T47D (cell line): ENCODE results near the gene ARHGEF1.
"Not testable (repeated sequence)": the region's sequence is repeated elsewhere in the genome, so short reads cannot be mapped to it uniquely, and the experiment has no call there.

Experiments
- DNase-seq, 2 experiments: peaks; one replicate each; pipeline versions ENCODE4 v3.0.0 to v3.0.0-alpha.2; 2011 to 2012; ENCODE audit warnings: low read depth in 1 of 2, low spot score in 1 of 2
- JUND ChIP-seq: IDR thresholded peaks from 2 replicates; pipeline ENCODE4 v1.6.1; 2012; ENCODE audit warnings: low read depth
- in situ Hi-C: cut with HindIII; loops from 2 replicates; pipeline ENCODE4 v1.10.0; 2016; ENCODE audit warnings: low sequenced_read_pairs, low pct_unique_long_range_greater_than_20kb

The ARHGEF1 gene

GRCh38 chr19:41868989-41869300, 14.0 kb upstream of the ARHGEF1 start:
- in situ Hi-C loops, result no loop called here
- TF ChIP-seq JUND, result no peak
- DNase-seq, result no peak

DNA sequence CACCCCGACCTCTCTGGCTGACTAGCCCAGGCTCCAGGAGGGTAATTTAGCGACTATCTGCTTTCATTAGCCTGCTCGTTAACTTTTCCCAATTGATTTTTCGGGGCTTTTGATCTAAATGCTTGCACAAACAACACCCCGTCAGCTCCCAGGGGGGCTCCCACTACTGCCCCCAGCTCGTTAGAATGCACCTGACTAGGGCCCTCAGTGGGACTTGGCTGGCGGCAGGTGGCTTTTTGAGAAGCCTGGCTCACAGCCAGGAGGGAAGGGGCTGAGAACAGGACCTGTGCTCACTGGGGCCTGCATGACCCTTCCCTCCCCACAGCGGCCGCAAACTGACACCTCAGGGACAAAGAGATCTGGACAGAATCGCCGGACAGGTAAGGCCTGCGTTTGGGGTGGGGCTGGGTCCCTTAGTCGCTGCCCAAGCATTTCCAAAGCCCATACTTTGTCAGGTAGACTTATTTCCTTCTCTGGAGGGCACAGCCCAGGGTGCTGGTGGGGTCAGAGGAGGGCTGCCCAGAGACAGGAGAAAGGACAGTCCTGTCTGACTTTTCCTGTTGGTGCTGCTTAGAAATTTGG, 13.5 kb upstream of the ARHGEF1 start:
- no peak for TF ChIP-seq JUND
- DNase-seq, result no peak
- in situ Hi-C loops, result no loop called here

- no peak for TF ChIP-seq JUND
- no peak for DNase-seq
- in situ Hi-C loops, result no loop called here
Measured at GRCh38 chr19:41870401-41870873, 12.5 kb upstream of the ARHGEF1 start.

DNA sequence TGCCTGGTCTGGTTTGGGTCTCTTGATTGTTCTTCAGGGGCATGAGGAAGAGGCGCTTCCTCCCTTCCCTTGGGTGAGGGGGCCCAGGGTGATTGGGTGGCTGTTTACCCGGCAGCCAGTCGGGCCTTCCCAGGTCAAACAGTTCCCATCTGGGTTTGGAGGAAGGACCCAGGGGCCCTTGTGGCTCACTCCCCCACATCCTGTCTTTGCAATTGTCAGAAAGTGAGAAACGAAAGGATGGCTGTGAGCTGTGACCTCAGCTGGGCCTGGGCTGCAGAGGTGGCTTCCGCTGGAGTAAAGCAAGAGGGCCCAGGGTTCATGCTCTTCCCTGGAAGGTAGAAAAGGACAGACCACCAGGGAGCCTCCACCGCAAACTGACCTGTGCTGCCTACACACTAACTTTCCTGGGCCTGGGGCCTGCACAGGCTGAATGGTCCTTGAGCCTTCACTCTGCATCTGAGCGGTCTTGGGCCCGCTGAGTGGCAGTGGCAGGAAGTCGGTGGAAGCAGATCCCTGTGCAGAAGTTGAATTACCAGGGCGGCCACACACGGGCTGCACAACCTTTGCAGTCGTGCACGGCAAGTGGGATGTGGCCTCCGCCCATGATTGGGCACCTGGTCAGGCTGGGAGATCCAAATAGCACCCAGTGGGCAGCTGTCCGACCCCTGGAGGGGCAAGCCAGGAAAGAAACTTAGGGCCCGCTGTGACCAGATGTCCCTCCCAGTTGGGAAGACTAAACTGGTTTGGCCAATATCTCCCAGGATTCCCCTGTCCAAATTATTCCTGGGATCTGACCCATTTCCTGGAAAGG, 11.2 kb upstream of the ARHGEF1 start:
- in situ Hi-C loops, result no loop called here
- DNase-seq, result no peak
- no peak for TF ChIP-seq JUND

DNA sequence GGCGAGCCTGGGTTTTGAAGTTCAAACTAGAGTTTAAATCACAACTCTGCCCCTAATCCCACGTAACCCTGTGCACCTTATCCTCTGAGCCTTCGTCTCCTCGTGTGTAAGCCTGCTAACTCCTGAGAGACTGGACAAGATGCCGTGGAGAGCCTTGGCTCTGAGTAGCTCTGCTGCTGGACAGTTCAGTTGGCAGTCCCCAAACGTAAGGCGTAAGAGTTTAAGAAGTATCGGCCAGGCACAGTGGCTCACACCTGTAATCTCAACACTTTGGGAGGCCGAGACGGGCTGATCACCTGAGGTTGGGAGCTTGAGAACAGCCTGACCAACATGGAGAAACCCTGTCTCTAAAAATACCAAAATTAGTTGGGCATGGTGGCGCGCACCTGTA, 10.6 kb upstream of the ARHGEF1 start:
- TF ChIP-seq JUND, result no peak
- in situ Hi-C loops, result no loop called here
- DNase-seq, result no peak

DNA sequence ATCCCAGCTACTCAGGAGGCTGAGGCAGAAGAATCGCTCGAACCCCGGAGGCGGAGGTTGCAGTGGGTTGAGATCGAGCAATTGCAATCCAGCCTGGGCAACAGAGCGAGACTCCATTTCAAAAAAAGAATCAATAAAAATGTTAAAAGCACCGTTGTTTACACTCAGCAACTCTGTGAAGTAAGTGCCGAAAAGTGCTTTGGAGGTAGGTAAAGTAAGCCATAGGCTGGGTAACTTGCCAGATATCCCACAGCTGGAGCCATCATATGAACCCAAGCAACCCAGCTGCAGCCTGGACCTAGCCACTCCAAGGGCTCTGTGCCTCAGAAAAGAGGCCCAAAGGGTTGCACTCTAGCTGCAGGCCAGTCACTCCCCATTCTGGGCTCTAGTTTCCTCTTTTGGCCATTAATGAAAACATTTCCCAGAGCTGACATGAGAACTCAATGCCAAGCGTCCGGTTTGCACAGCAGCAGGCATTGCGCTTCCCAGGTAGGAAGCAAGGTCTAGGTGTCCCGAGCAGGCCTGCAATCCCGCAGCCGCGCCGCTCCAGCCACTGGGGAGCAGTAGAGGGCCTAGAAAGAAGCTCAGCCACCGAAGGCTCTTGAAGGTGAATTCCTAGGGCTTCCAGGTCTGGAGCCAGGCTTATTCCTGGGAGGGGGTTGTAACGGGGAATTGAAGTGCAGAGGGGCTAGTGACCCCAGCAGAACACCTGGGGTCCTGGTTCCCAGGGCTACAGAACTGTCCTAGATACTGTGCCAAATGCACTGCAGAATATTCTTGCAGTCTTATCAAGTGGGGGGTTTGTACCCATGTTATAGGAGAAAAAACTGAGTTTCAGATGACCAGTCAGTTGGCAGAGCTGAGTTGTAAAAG, 10.0 kb upstream of the ARHGEF1 start:
- TF ChIP-seq JUND, result no peak
- DNase-seq, result peak; percentile 61 to 87
- in situ Hi-C loops, result no loop called here

DNA sequence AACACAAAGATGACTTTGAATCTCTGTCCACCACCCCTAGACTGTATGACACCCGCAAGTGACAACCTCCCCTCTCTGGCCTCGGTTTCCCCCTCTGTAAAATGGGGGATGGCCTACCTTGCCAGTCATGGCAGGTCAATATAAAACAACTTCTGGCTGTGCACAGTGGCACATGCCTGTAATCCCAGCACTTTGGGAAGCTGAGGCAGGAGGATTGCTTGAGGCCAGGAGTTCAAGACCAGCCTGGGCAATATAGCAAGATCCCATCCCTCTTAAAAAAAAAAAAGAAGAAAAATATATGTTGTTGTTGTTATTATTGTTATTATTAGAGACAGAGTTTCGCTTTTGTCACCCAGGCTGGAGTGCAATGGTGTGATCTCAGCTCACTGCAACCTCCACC, 7.0 kb upstream of the ARHGEF1 start:
- in situ Hi-C loops, DNase-seq: not testable (repeated sequence)

DNA sequence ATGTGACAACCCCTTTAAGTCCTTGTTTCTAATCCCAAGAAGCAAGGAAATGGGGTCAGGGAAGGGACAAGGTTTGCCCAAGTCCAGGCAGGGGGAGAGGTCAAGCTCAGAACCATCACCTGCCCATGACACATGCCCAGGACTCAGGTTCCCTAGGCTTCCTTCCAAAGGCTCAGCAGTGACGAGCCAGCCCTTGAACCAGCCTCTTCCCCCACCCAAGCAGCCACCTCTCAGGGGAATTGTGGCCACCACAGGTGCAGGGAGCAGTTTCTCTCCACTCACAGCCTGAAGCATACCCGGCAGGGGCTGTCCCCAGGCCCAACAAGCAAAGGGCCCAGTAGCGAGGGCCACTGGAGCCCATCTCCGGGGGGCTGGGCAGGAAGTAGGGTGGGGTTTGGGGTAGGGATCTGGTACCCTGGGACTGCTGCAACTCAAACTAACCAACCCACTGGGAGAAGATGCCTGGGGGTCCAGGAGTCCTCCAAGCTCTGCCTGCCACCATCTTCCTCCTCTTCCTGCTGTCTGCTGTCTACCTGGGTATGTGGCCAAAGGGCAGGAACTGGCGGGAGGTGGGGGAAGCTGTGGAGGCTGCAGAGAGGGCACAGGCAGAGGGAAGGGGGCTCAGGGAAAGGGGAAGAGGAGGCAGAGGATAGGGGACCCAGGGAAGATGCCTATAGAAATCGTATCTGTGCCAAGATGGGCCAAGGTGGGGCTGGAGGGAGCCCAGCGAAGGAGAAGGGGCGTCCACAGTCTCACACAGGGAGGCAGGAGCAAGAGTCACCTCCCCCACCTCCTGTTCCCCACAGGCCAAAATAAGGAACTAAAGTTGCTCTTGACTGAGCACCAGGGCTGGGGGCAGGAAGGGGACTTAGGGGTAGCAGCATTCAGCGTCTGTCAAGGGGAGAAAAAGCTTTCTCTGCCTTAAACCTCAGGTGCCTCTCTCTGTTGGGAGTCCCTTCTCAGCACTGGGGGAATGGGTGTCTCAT, 5.8 kb upstream of the ARHGEF1 start, which contains the start of gene CD79A:
Gene CD79A, plus strand, starts transcription at position 433 of the 986 bp plus-strand sequence. Its CDS starts 26 bp downstream, at position 459.
- DNase-seq, result no peak
- no peak for TF ChIP-seq JUND
- in situ Hi-C loops, result no loop called here

DNA sequence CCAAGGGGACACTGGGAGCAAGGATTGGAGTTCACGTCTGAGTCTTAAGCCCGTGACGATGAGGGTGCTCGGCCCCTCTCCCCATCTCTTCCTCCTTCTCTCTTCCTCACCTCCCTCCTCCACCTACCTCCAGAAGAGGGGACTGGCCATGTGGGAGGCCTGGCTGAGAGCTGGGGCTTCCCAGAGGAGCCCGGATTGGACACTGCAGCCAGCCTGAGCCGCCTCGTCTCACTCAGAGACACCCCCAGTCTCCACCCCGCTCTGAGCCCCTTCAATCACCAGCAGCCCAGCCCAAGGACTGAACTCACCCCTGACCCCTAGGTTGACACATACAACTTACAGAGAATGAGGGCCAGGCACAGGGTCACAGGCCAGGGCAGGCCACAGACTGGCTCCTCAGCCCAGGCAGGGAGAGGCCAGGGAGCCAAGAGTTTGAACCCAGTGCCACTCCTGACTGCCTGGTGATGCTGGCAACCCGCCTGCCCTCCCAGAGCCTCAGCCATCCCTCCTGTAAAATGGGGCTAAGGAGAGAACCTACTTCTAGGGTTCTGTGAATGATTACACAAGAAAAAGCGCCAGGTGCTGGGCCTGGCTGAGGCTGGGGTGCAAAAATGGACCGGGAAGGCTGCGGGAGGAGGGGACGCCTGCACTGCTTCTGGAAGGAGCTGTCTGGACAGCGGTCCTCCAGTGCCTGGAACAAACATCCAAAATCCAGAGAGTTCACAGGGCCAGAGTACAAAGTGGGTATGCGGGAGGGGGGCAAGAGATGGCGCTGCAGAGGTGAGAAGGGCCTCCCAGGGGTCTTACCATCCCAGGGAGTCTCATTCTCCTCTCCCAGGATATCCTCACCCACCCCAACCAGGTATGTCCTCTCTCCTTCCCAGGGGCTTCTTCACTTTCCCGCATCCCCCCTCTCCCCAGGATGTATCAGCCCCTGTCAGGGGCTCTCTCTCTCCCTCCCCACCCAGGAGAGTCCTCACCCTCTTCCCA, 4.8 kb upstream of the ARHGEF1 start:
- DNase-seq, result no peak
- in situ Hi-C loops, result no loop called here
- no peak for TF ChIP-seq JUND

GRCh38 chr19:41879080-41879479, 3.9 kb upstream of the ARHGEF1 start:
- in situ Hi-C loops, result no loop called here
- DNase-seq, result no peak
- no peak for TF ChIP-seq JUND

DNA sequence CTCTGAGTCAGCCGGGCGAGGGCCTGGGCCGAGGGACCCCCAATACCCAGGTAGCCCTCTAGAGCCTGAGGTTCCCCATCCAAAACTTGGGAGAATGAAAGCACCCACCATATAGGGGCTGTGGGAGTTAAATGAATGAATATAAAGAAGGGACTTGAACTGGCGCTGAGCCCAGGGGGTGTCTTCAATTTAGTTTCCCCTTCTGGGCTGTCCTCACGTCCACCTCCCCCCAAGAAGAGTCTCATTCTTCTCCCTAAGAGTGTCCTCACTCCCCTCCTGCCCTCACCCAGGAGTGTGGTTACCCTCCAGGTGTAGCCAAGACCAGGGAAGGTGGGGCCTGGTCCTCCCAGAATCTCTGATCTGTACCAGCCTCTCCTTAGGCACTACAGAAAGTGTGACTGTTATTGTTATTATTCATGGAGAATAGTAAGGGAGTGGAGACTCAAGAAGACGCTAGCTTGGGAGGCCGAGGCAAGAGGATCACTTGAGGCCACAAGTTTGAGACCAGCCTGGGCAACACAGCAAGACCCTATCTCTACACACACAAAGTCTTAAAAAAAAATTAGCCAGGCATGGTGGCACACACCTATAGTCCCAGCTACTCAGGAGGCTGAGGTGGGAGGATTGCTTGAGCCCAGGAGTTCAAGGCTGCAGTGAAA, 3.2 kb upstream of the ARHGEF1 start:
- DNase-seq, result no peak
- in situ Hi-C loops, result no loop called here
- no peak for TF ChIP-seq JUND
